HCT116 (cell line): ENCODE results near the gene NKAIN4. TPM values are rescaled to one million over a fixed set of nuclear protein-coding genes. Genes with fewer than 3 reads are reported as not detected.
"Not testable (repeated sequence)": the region's sequence is repeated elsewhere in the genome, so short reads cannot be mapped to it uniquely, and the experiment has no call there.

ENCODE experiments used
- ATAC-seq: fragments of 200-7000 bp; cut with Tn5 transposase; 2 replicates; pipeline ENCODE4 v1.9.1; 2020; ENCODE audit warnings: mild to moderate bottlenecking, moderate library complexity
- BruUV-seq: library from RNA; stranded (reverse); fragments of 400-500 nt; replicated peaks from 2 replicates; lab custom pipeline; 2021; lab: Mats Ljungman, UMichigan
- CTCF ChIA-PET: fragments of 300-600 bp; sonication (Branson Sonifier 250); formaldehyde crosslinking; loops from one replicate; lab custom pipeline; 2021; ENCODE audit warnings: antibody characterized with exemption; lab: Charles Lee
- POLR2A ChIA-PET: fragments of 300-600, 350-600 bp; sonication (Branson Sonifier 250); formaldehyde crosslinking; loops from one replicate; lab custom pipeline; 2021; ENCODE audit warnings: antibody characterized with exemption; lab: Charles Lee
- RAD21 ChIA-PET, 2 experiments: fragments of 300-600 bp; sonication (Branson Sonifier 250); formaldehyde crosslinking; loops; one replicate each; lab custom pipeline; 2023; ENCODE audit warnings: low total read pairs in 2 of 2; ENCODE audit not compliant: uncharacterized antibody in 2 of 2, unreplicated experiment in 2 of 2, low non-redundant PET in 1 of 2; lab: Charles Lee
- DNase-seq: peaks from one replicate; pipeline ENCODE4 v3.0.0-alpha.2; 2010; ENCODE audit warnings: low read depth, low spot score
- H2AFZ ChIP-seq: fragments of 200-600 bp; shearing (Covaris generic), sonication (generic); 2 replicates; pipeline ENCODE4 v1.6.1; 2017; ENCODE audit warnings: low read depth, mixed run types, mixed read lengths, antibody characterized with exemption, low read length; ENCODE audit not compliant: poor library complexity, severe bottlenecking
- H3K27ac ChIP-seq: 2 replicates; pipeline ENCODE4 v1.5.1; 2012; ENCODE audit warnings: low read depth, low read length
- H3K27me3 ChIP-seq: fragments of 200-600 bp; sonication (generic); 2 replicates; pipeline ENCODE4 v1.6.1; 2016; ENCODE audit warnings: mixed run types, low read length, mixed read lengths; ENCODE audit not compliant: insufficient read depth
- H3K36me3 ChIP-seq, 2 experiments: fragments of 200-500 bp in 1 of 2; fragments of 200-600 bp in 1 of 2; sonication (Bioruptor generic) in 1 of 2; sonication (generic) in 1 of 2; 2 replicates each; pipeline versions ENCODE4 v1.5.1 to v1.6.1; 2014 to 2016; ENCODE audit warnings: low read length in 2 of 2, inconsistent platforms in 1 of 2, mixed read lengths in 1 of 2, mixed run types in 1 of 2; ENCODE audit not compliant: insufficient read depth in 2 of 2, control insufficient read depth in 1 of 2
- H3K4me1 ChIP-seq, 2 experiments: fragments of 200-600 bp in 1 of 2; sonication (generic) in 1 of 2; 2 replicates each; pipeline versions ENCODE4 v1.5.1 to v1.6.1; 2012 to 2017; ENCODE audit warnings: low read length in 2 of 2, inconsistent platforms in 1 of 2, mild to moderate bottlenecking in 1 of 2, mixed read lengths in 1 of 2, mixed run types in 1 of 2, moderate library complexity in 1 of 2; ENCODE audit not compliant: insufficient read depth in 2 of 2, control insufficient read depth in 1 of 2
- H3K4me2 ChIP-seq: fragments of 200-600 bp; sonication (generic); 2 replicates; pipeline ENCODE4 v1.6.1; 2017; ENCODE audit warnings: mixed run types, low read length, mixed read lengths
- H3K4me3 ChIP-seq, 2 experiments: fragments of 200-600 bp in 1 of 2; sonication (generic) in 1 of 2; replicated peaks in 1 of 2; 2 replicates each; pipeline ENCODE4 v1.5.1; 2011 to 2016; ENCODE audit warnings: low read length in 2 of 2, control low read depth in 1 of 2, low read depth in 1 of 2, mild to moderate bottlenecking in 1 of 2, mixed read lengths in 1 of 2, mixed run types in 1 of 2
- H3K79me2 ChIP-seq: fragments of 200-600 bp; sonication (generic); 2 replicates; pipeline ENCODE4 v1.6.1; 2017; ENCODE audit warnings: mild to moderate bottlenecking, mixed run types, low read length, moderate library complexity, mixed read lengths; ENCODE audit not compliant: insufficient read depth
- H3K9ac ChIP-seq: fragments of 200-600 bp; sonication (generic); 2 replicates; pipeline ENCODE4 v1.6.1; 2016; ENCODE audit warnings: low read length, mixed read lengths
- H3K9me2 ChIP-seq: fragments of 200-600 bp; sonication (generic), shearing (Covaris generic); 2 replicates; pipeline ENCODE4 v1.6.1; 2017; ENCODE audit warnings: mixed run types, mild to moderate bottlenecking, moderate library complexity; ENCODE audit not compliant: insufficient read depth
- H3K9me3 ChIP-seq, 2 experiments: fragments of 200-500 bp in 1 of 2; fragments of 200-600 bp in 1 of 2; sonication (Bioruptor generic) in 1 of 2; sonication (generic) in 1 of 2; 2 replicates each; pipeline ENCODE4 v1.6.1; 2014 to 2017; ENCODE audit warnings: low read length in 2 of 2, mixed read lengths in 2 of 2, inconsistent platforms in 1 of 2, low read depth in 1 of 2, mild to moderate bottlenecking in 1 of 2, mixed run types in 1 of 2, moderate library complexity in 1 of 2; ENCODE audit not compliant: control insufficient read depth in 1 of 2, insufficient read depth in 1 of 2
- H4K20me1 ChIP-seq: fragments of 200-600 bp; sonication (generic), shearing (Covaris generic); 2 replicates; pipeline ENCODE4 v1.6.1; 2017; ENCODE audit warnings: mixed run types, mild to moderate bottlenecking, moderate library complexity; ENCODE audit not compliant: insufficient read depth
- CEBPB ChIP-seq: IDR thresholded peaks from 2 replicates; pipeline ENCODE4 v1.6.1; 2012; ENCODE audit warnings: low read depth
- ELF1 ChIP-seq: IDR thresholded peaks from 2 replicates; pipeline ENCODE4 v1.6.1; 2012; ENCODE audit warnings: low read depth, borderline replicate concordance
- EZH2 ChIP-seq: fragments of 200-600 bp; sonication (generic); IDR thresholded peaks from 2 replicates; pipeline ENCODE4 v1.6.1; 2017; ENCODE audit warnings: antibody characterized with exemption, mixed run types
- RAD21 ChIP-seq: IDR thresholded peaks from 2 replicates; pipeline ENCODE4 v1.6.1; 2012; ENCODE audit warnings: low read depth, mild to moderate bottlenecking
- TCF7L2 ChIP-seq: IDR thresholded peaks from 2 replicates; pipeline ENCODE4 v1.7.0; 2011; ENCODE audit warnings: borderline replicate concordance, inconsistent platforms; ENCODE audit not compliant: insufficient read depth, insufficient read length; ENCODE audit errors: extremely low read depth
- ZFX ChIP-seq: fragments of 450-650 bp; IDR thresholded peaks from 2 replicates; pipeline ENCODE4 v1.6.1; 2017
- intact Hi-C: fragments of 100-400 bp; cut with micrococcal nuclease; formaldehyde crosslinking; loops from 2 replicates; pipeline ENCODE4 v1.10.0; 2022
- total RNA-seq: library from RNA; stranded (reverse); gene quantifications from one replicate; pipeline ENCODE4 v1.2.1, GENCODE V29; 2021; ENCODE audit not compliant: unreplicated experiment
- TF ChIP-seq, protein P1 (sequence below), 3 experiments: fragments of 200-600 bp in 1 of 3; sonication (generic) in 1 of 3; IDR thresholded peaks in 2 of 3; conservative IDR thresholded peaks in 1 of 3; 2 replicates each; pipeline ENCODE4 v1.5.1; 2012 to 2017; ENCODE audit warnings: low read depth in 2 of 3, low read length in 2 of 3, antibody characterized with exemption in 1 of 3, borderline replicate concordance in 1 of 3, control low read depth in 1 of 3, mild to moderate bottlenecking in 1 of 3, mixed read lengths in 1 of 3, mixed run types in 1 of 3, moderate library complexity in 1 of 3; ENCODE audit not compliant: insufficient read depth in 1 of 3
- TF ChIP-seq, protein P2 (sequence below): IDR thresholded peaks from 2 replicates; pipeline ENCODE4 v1.6.1; 2011; ENCODE audit warnings: mild to moderate bottlenecking, low read length, moderate library complexity; ENCODE audit not compliant: insufficient replicate concordance; ENCODE audit errors: extremely low read depth
- TF ChIP-seq, protein P3 (sequence below): IDR thresholded peaks from 2 replicates; pipeline ENCODE4 v1.6.1; 2012; ENCODE audit warnings: low read depth

The NKAIN4 gene
- total RNA-seq, 1 experiment from 2014 or later: not detected

DNA sequence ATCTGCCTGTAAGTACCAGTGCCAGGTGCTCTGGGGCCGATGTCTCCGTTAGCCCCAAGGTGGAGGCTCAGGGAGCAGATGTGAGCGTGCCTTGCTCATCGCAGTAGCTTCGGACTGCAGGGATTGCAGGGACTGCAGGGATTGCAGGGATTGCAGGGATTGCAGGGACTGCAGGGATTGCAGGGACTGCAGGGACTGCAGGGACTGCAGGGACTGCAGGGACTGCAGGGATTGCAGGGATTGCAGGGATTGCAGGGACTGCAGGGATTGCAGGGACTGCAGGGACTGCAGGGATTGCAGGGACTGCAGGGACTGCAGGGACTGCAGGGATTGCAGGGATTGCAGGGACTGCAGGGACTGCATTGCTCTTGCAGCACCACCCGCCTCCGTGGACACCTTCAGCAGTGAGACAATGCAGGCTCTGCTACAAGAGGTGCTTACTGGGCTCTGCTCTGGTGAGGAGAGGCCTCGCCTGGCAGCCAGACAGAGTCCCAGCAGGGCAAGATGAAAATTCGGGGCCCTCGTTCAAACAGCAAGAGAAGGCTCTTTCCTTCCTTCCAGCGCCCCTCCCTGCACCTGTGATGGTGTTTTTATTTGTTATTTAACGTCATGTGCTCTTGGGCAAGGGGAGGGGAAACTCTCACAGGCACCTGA is 32.7 kb downstream of the NKAIN4 start:
- CTCF ChIA-PET, H3K27ac ChIP-seq, H2AFZ ChIP-seq, H3K4me3 ChIP-seq, H3K9ac ChIP-seq, BruUV-seq, RAD21 ChIA-PET, H3K9me3 ChIP-seq, DNase-seq, H3K27me3 ChIP-seq, H3K79me2 ChIP-seq, H3K36me3 ChIP-seq, H3K4me2 ChIP-seq, ATAC-seq, H4K20me1 ChIP-seq, H3K9me2 ChIP-seq: not testable (repeated sequence)
- peaks cover 25 to 38% of the 10 kb centered on the region in 2 experiments for H3K4me1 ChIP-seq
- intact Hi-C loops: loop anchor here (2.0 kb wide), 1 partner anchor 69 kb away; no protein-coding TSS in a partner anchor
- POLR2A ChIA-PET: interaction anchor here (1.3 kb wide), 1 partner anchor 13 kb away, joined by 3 read pairs; no protein-coding TSS in a partner anchor

DNA sequence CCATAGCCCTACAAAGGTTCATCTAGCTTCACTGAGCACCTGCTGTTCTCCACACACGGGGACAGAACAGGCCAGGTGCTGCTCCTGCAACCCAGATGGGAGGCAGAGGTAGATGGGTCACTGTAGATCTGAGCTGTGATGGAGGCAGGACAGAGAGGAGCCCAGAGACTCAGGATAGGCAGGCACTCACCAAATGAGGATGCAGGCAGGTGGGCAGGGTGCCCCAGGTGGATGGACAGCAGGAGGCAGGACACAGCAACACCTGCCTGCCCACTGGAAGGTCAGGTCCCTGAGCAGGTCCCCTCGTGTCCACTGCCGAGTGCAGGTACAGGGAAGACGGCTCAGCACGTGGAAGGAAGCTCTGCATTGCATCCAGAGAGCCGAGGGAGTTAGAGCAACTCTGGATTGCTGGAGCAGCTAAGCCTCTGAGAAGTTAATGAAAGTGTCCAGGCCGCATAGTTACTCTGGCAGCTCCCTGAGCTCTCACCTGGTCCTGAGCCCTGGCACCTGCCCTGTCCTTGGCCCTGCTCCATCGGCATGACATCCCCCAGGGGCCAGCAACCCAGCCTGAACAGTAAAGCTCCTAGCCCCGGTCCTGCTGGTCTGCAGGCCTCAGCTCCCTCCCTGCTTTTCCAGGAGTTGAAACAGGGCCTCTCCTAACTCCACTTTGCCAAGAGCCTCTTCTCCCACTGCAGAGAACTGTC is 33.4 kb downstream of the NKAIN4 start:
- intact Hi-C loops: no loop called here
- Histone ChIP-seq H3K9ac (no peak overlapping the region), H4K20me1 (no peaks in the 10 kb centered on the region), H3K4me3 (no peak overlapping the region), H3K9me2 (no peaks in the 10 kb centered on the region), H3K79me2 (no peaks in the 10 kb centered on the region), H3K9me3 (no peaks in the 10 kb centered on the region), H3K27ac (no peak overlapping the region), H2AFZ (no peak overlapping the region), H3K4me2 (no peak overlapping the region), H3K4me1 (peaks cover 22 to 37% of the 10 kb centered on the region in 2 experiments), H3K36me3 (no peaks in the 10 kb centered on the region), H3K27me3 (no peaks in the 10 kb centered on the region)
- DNase-seq (no peak), ATAC-seq (no peak)
- ChIA-PET RAD21 (no interaction called here), CTCF (no interaction called here), POLR2A (interaction anchor here (1.3 kb wide), 1 partner anchor 14 kb away, joined by 3 read pairs; no protein-coding TSS in a partner anchor)
- BruUV-seq: no TSS peak
- TF ChIP-seq TCF7L2 (no peak), RAD21 (no peak), CEBPB (no peak), ELF1 (no peak), EZH2 (no peak), ZFX (no peak)
- TF ChIP-seq, protein P1, sequence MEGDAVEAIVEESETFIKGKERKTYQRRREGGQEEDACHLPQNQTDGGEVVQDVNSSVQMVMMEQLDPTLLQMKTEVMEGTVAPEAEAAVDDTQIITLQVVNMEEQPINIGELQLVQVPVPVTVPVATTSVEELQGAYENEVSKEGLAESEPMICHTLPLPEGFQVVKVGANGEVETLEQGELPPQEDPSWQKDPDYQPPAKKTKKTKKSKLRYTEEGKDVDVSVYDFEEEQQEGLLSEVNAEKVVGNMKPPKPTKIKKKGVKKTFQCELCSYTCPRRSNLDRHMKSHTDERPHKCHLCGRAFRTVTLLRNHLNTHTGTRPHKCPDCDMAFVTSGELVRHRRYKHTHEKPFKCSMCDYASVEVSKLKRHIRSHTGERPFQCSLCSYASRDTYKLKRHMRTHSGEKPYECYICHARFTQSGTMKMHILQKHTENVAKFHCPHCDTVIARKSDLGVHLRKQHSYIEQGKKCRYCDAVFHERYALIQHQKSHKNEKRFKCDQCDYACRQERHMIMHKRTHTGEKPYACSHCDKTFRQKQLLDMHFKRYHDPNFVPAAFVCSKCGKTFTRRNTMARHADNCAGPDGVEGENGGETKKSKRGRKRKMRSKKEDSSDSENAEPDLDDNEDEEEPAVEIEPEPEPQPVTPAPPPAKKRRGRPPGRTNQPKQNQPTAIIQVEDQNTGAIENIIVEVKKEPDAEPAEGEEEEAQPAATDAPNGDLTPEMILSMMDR (IDR thresholded peaks at IDR 0.05 in 2 of 3, conservative IDR thresholded peaks at IDR 0.05 in 1 of 3; ENCODE audit: borderline replicate concordance in 1 of 3, insufficient read depth in 1 of 3, low read depth in 2 of 3, low read length in 2 of 3): no peak
- TF ChIP-seq, protein P2, sequence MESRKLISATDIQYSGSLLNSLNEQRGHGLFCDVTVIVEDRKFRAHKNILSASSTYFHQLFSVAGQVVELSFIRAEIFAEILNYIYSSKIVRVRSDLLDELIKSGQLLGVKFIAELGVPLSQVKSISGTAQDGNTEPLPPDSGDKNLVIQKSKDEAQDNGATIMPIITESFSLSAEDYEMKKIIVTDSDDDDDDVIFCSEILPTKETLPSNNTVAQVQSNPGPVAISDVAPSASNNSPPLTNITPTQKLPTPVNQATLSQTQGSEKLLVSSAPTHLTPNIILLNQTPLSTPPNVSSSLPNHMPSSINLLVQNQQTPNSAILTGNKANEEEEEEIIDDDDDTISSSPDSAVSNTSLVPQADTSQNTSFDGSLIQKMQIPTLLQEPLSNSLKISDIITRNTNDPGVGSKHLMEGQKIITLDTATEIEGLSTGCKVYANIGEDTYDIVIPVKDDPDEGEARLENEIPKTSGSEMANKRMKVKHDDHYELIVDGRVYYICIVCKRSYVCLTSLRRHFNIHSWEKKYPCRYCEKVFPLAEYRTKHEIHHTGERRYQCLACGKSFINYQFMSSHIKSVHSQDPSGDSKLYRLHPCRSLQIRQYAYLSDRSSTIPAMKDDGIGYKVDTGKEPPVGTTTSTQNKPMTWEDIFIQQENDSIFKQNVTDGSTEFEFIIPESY: no peak
- TF ChIP-seq, protein P3, sequence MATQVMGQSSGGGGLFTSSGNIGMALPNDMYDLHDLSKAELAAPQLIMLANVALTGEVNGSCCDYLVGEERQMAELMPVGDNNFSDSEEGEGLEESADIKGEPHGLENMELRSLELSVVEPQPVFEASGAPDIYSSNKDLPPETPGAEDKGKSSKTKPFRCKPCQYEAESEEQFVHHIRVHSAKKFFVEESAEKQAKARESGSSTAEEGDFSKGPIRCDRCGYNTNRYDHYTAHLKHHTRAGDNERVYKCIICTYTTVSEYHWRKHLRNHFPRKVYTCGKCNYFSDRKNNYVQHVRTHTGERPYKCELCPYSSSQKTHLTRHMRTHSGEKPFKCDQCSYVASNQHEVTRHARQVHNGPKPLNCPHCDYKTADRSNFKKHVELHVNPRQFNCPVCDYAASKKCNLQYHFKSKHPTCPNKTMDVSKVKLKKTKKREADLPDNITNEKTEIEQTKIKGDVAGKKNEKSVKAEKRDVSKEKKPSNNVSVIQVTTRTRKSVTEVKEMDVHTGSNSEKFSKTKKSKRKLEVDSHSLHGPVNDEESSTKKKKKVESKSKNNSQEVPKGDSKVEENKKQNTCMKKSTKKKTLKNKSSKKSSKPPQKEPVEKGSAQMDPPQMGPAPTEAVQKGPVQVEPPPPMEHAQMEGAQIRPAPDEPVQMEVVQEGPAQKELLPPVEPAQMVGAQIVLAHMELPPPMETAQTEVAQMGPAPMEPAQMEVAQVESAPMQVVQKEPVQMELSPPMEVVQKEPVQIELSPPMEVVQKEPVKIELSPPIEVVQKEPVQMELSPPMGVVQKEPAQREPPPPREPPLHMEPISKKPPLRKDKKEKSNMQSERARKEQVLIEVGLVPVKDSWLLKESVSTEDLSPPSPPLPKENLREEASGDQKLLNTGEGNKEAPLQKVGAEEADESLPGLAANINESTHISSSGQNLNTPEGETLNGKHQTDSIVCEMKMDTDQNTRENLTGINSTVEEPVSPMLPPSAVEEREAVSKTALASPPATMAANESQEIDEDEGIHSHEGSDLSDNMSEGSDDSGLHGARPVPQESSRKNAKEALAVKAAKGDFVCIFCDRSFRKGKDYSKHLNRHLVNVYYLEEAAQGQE: no peak
